ENCODE results near the gene ARSH.
"Not testable (repeated sequence)": the region's sequence is repeated elsewhere in the genome, so short reads cannot be mapped to it uniquely, and the experiment has no call there.

The ARSH gene

GRCh38 chrX:2974961-2975360 lies 31.4 kb upstream of the ARSH start:
- TF ChIP-seq CTCF (IDR thresholded peaks at IDR 0.05): no peak
- Mint-ChIP-seq H3K4me3 (no peak overlapping the region), H3K27me3 (ENCODE audit: low read depth, poor library complexity) (peaks cover 2% of the 10 kb centered on the region), H3K4me1 (peaks cover 14% of the 10 kb centered on the region), H3K9me3 (peaks cover 49% of the 10 kb centered on the region), H3K36me3 (ENCODE audit: low read depth) (peaks cover 11% of the 10 kb centered on the region), H3K27ac (no peak overlapping the region)
- no peak for DNase-seq

- peaks cover 35% of the 10 kb centered on the region for H3K9me3 Mint-ChIP-seq
- not testable (repeated sequence) for H3K4me3 Mint-ChIP-seq; H3K4me1 Mint-ChIP-seq; H3K36me3 Mint-ChIP-seq (ENCODE audit: low read depth); H3K27ac Mint-ChIP-seq; H3K27me3 Mint-ChIP-seq (ENCODE audit: low read depth, poor library complexity); DNase-seq
Observed at GRCh38 chrX:2978639-2979038, 27.7 kb upstream of the ARSH start.

- Mint-ChIP-seq H3K4me3 (no peak overlapping the region), H3K27me3 (ENCODE audit: low read depth, poor library complexity) (peaks cover 8% of the 10 kb centered on the region), H3K4me1 (no peaks in the 10 kb centered on the region), H3K9me3 (peaks cover 24% of the 10 kb centered on the region), H3K36me3 (ENCODE audit: low read depth) (peaks cover 7% of the 10 kb centered on the region), H3K27ac (no peak overlapping the region)
- no peak for TF ChIP-seq CTCF (IDR thresholded peaks at IDR 0.05)
- no peak for DNase-seq
Observed at GRCh38 chrX:2984342-2984741, 22.0 kb upstream of the ARSH start.

- no peaks in the 10 kb centered on the region for H3K36me3 Mint-ChIP-seq (ENCODE audit: low read depth)
- H3K9me3 Mint-ChIP-seq: no peaks in the 10 kb centered on the region
- DNase-seq: no peak
- no peak overlapping the region for H3K4me3 Mint-ChIP-seq
- H3K27me3 Mint-ChIP-seq (ENCODE audit: low read depth, poor library complexity): peaks cover 4% of the 10 kb centered on the region
- H3K27ac Mint-ChIP-seq: no peak overlapping the region
- no peak for TF ChIP-seq CTCF (IDR thresholded peaks at IDR 0.05)
- H3K4me1 Mint-ChIP-seq: no peaks in the 10 kb centered on the region
Observed at GRCh38 chrX:2989565-2989964, 16.8 kb upstream of the ARSH start.

- Mint-ChIP-seq H3K4me1 (no peaks in the 10 kb centered on the region), H3K36me3 (ENCODE audit: low read depth) (peaks cover 9% of the 10 kb centered on the region), H3K27ac (no peak overlapping the region), H3K9me3 (peaks cover 65% of the 10 kb centered on the region), H3K27me3 (ENCODE audit: low read depth, poor library complexity) (peaks cover 11% of the 10 kb centered on the region), H3K4me3 (no peak overlapping the region)
- no peak for TF ChIP-seq CTCF (IDR thresholded peaks at IDR 0.05)
- DNase-seq: no peak
Observed at GRCh38 chrX:3010532-3010931, 4.2 kb downstream of the ARSH start.

- no peak overlapping the region for H3K4me3 Mint-ChIP-seq
Observed at GRCh38 chrX:3017492-3017891, 11.1 kb downstream of the ARSH start.

More at GRCh38 chrX:3017492-3017891, 11.1 kb downstream of the ARSH start:
- no peak overlapping the region for H3K27ac Mint-ChIP-seq
- H3K9me3 Mint-ChIP-seq: peaks cover 15% of the 10 kb centered on the region
- H3K4me1 Mint-ChIP-seq: no peaks in the 10 kb centered on the region
- no peak for DNase-seq
- H3K36me3 Mint-ChIP-seq (ENCODE audit: low read depth): no peaks in the 10 kb centered on the region
- TF ChIP-seq CTCF (IDR thresholded peaks at IDR 0.05): no peak
- H3K27me3 Mint-ChIP-seq (ENCODE audit: low read depth, poor library complexity): peaks cover 3% of the 10 kb centered on the region
